ENCODE data around the gene EMB. TPM values are rescaled to one million over a fixed set of nuclear protein-coding genes. Genes with fewer than 3 reads are reported as not detected.
"Not testable (repeated sequence)": the region's sequence is repeated elsewhere in the genome, so short reads cannot be mapped to it uniquely, and the experiment has no call there.

The EMB gene
- total RNA-seq, 1 donor from 2014 or later, result 3.0 TPM

DNA sequence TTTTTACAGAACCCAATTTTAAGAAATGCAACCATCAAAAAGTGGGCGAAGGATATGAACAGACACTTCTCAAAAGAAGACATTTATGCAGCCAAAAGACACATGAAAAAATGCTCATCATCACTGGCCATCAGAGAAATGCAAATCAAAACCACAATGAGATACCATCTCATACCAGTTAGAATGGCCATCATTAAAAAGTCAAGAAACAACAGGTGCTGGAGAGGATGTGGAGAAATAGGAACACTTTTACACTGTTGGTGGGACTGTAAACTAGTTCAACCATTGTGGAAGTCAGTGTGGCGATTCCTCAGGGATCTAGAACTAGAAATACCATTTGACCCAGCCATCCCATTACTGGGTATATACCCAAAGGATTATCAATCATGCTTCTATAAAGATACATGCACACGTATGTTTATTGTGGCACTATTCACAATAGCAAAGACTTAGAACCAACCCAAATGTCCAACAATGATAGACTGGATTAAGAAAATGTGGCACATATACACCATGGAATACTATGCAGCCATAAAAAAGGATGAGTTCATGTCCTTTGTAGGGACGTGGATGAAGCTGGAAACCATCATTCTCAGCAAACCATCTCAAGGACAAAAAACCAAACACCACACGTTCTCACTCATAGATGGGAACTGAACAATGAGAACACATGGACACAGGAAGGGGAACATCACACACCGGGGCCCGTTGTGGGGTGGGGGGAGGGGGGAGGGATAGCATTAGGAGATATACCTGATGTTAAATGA lies 19.7 kb downstream of the EMB start:
- not testable (repeated sequence) for DNase-seq

DNA sequence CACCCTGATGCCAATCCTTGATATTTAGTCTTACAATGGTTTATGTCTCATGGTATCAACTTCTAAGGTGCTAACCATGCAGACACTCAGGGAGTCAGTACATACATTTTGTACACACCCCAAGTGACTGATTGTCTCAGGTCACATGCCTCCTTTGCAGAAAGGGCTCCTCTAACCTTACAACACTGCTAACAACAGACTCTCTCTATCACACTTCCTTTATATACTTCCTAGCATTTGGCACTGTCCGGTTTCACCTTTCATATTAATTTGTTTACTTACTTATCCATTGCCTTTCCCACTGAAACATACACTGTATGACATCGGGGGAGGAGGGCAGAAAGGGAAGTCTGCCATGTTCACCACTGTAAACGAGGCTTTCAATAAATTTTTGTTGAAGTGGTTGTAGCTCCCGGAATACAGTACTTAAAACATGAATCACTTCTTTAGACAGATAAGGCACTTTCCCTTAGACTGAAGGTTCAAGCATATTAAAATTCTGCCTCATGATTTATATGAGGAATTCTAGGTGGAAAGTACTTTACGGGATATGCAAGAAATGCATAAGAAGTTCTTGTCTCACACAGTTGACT lies 20.6 kb downstream of the EMB start:
- no peak for DNase-seq

DNA sequence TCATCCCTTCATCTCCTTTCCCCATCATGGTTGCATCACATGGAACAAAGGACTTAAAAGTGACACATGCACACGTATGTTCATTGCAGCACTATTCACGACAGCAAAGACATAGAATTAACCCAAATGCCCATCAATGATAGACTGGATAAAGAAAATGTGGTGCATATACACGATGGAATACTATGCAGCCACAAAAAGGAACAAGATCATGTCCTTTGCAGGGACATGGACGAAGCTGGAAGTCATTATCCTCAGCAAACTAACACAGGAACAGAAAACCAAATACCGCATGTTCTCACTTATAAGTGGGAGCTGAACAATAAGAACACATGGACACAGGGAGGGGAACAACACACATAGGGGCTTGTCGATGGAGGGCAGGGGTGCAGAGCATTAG lies 21.4 kb downstream of the EMB start:
- DNase-seq, result not testable (repeated sequence)

DNA sequence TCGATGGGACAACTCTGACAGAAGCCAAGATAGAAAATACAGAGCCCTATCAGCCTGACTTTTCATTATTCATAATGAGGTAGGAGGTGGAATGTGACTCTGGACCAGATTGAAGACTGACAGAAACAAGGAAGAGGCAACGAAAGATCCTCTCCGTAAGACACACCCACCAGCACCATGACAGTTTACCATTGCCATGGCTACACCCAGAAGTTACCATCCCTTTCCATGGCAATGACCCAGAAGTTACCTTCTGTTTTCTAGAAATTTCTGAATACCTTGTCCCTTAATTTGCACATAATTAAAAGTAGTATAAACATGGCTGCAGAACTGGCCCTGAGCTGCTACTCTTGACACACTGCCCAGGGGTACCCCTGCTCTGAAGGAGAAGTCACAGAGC lies 24.5 kb downstream of the EMB start:
- DNase-seq, result not testable (repeated sequence)

DNA sequence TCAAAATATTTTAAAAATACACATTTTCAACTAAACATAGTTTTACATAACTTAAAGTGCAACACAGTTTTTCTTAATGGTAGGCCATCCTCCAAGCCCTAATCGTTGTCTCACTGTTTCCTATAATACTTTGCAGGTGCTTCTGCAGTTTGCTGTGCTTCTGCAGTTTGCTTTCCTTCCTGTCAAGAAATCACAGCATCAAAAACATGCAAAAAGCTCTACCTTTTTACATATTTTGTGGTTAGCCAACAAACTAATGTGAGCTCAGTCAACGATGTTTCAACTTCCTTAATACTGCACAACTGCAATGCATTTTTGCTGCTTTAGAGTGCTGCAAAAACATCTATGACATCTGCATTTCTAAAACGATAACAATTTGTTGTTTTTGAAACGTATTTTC lies 25.2 kb downstream of the EMB start:
- DNase-seq, result no peak

DNA sequence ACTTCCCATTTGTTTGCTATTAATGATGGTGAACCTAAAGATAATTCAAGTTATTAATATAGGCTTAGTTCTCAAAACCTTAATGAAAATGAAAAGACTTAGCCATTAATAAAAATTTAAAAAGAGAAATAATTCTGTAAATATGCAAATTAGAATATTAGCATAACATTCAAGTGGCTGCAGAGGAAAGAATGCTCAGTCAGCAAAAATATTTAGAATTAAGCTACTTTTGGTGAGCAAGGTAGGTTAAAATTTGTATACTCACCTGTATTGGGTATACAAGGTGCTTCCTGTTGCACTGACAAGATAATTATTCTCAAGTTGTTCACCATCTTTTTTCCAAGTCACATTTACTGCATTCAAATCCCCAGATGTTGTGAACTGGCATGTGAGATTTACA lies 30.2 kb downstream of the EMB start:
- not testable (repeated sequence) for DNase-seq

DNA sequence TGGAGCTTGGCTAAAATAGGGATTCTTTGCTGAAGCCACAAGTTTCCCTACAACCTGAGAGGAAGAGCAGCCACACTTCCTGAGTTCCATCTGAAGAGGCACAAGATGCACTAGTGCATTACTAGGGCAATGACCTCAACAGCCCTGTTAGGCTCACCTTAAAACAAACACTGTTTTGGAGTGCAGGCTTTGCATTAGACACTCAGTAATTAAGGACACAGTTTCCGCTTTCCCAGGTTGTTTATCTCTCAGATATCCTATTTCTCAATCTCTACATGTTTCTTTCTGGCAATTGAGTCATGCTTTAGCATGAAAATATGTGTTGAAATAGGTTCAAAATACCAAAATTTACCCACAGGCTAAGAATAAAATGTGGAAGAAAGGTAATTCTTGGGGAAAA lies 34.2 kb downstream of the EMB start:
- DNase-seq, result no peak

DNA sequence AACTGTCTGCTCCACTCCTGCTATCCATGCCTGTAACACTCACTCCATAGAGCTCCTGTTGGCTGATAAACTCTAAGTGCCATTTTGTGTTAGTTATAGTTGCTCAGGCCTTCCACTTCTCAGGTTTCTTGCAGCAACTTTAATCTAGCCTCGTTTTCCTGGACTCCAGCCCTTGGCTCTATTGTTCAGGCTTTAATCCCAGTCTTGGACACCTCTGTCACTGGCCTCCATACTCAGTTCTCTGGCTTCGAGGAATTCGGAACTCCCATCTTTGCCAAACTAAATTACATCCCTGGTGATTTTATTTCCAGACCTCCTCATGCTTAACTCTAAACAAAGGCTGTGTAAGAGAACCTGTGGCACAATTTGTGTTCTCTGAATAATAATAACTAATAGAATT lies 39.8 kb downstream of the EMB start:
- no peak for DNase-seq

DNA sequence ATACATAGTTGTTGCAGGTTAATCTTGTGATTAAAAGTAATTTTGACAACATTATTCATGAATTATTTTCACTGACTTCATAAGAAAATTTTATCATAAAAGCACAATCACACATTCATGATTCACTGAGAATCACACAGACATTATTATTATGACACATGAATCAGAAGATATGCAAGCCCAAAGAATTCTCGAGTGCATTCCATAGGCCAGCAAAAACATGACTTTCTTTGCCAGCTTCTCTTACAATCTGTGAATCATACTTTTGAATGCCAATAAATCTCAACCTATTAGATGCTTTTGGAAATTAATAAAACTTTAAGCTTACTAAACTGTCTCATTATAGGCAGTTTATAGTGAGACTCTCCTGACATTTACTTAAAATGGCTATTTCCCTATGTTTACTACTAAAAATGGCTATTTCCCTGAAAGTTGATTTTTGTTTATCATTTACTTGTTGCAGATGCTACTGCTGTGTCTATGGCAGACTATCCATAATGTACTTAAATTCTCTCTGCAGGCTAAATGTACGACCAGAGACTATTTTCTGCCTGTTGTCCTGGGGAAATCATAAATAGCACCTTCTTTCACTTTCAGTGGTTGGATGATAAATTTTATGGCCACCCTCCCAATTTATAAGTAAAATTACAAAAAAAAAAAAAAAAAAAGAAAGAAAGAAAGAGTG lies 47.0 kb downstream of the EMB start:
- not testable (repeated sequence) for DNase-seq

DNA sequence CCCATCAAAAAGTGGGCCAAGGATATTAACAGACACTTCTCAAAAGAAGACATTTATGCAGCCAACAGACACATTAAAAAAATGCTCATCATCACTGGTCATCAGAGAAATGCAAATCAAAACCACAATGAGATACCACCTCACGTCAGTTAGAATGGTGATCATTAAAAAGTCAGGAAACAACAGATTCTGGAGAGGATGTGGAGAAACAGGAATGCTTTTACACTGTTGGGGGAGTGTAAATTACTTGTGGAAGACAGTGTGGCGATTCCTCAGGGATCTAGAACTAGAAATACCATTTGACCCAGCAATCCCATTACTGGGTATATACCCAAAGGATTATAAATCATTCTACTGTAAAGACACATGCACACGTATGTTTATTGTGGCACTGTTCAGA lies 48.8 kb downstream of the EMB start:
- not testable (repeated sequence) for DNase-seq

DNA sequence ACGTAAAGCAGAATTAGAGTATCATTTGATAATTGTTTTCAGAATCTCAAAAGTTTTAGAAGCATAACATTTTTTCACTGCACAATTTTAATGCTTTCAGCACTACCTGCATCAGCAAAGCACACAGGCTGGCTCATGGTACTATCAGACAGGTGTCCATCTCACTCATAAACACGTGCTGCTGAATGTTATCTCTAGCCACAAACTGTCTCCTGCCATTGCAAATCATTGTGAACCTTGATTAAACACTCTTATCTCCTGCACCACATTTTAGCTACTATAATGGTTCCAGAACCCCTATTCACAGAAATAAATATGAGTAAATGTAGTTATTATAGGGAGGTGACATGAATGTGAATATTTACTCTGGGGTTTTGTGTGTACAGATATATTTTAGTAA lies 56.7 kb downstream of the EMB start:
- not testable (repeated sequence) for DNase-seq

DNA sequence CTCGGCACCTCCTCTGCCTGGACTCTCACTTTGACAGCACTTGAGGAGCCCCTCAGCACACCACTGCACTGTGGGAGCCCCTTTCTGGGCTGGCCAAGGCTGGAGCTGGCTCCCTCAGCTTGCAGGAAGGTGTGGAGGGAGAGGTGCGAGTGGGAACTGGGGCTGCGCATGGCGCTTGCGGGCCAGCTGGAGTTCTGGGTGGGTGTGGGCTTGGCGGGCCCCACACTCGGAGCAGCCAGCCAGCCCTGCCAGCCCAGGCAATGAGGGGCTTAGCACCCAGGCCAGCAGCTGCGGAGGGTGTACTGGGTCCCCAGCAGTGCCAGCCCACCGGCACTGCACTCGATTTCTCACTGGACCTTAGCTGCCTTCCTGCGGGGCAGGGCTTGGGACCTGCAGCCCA lies 64.4 kb downstream of the EMB start:
- not testable (repeated sequence) for DNase-seq

DNA sequence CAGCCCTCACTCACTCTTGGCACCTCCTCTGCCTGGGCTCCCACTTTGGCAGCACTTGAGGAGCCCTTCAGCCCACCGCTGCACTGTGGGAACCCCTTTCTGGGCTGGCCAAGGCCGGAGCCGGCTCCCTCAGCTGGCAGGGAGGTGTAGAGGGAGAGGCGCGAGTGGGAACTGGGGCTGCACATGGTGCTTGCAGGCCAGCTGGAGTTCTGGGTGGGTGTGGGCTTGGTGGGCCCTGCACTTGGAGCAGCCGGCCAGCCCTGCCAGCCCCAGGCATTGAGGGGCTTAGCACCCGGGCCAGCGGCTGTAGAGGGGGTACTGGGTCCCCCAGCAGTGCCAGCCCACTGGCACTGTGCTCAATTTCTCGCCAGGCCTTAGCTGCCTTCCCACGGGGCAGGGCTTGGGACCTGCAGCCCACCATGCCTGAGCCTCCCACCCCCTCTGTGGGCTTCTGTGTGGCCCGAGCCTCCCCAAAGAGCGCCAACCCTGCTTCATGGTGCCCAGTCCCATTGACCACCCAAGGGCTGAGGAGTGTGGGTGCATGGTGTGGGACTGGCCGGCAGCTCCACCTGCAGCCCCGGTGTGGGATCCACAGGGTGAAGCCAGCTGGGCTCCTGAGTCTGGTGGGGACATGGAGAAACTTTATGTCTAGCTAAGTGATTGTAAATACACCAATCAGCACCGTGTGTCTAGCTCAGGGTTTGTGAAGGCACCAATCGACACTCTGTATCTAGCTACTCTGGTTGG lies 71.6 kb downstream of the EMB start:
- not testable (repeated sequence) for DNase-seq

DNA sequence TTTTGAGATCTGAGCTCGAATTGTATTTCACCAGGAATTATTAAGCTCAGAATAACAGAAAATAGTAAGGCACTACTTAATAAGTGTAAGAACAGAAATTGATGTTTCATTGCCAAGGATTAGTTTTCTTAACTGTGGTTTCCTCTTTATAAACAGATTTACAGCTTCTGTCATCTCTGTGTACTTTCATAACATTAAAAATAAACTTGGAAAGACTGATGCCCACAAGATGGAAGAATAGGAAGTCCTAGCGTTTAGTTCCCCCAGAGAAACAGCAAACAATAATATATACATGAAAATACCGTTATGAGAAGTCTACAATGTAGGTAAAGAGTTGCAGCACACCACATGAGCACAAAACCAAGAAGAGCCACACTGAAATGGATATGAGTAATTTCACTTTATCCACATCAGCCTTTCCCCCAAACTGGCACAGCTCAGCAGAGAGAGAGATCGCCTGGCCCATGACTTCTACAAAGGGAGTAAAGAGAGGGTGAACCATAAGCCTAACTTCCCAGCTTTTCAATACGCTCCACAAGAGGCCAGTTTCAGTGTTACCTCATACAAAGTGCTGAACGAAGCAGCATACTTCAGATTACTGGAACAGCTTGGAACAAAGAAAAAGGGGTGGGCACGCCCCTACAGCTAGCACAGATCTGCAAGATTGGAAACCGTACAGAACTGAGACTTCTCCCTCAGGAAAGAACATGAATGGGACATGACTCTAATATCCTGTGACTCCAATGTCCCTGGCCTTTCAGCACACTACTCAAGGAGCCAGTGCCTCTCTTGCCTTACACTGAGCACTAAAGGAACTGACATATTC lies 75.4 kb downstream of the EMB start:
- DNase-seq, result no peak

DNA sequence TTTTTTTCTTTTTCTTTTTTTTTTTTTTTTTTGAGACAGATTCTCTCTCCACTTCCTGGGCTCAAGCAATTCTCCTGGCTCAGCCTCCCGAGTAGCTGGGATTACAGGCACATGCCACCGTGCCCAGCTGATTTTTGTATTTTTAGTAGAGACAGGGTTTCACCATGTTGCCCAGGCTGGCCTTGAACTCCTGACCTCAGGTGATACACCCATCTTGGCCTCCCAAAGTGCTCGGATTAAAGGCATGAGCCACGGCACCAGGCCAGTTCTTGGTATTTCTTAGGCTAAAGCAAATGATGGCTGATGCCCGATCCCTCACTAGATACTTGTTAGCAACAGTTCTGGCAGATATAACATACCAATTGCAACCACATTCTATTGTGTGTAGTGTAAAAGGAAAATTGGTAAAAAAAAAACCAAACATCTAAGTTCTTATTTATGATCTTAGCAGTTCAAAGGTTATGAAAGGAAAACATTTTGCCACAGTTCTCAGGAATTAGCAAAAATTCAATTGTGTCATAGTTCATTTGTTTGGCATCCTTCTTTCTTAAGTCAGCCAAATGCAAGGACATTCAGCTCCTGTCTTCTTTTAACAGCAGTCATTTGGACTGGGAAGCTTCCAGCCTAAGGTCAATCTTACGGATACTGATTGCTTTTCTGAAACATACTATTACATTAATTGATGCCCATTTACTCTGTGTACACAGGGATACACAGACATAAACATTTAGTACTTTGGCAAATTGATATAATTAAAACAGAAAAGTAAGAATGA lies 76.4 kb downstream of the EMB start:
- DNase-seq, result not testable (repeated sequence)

DNA sequence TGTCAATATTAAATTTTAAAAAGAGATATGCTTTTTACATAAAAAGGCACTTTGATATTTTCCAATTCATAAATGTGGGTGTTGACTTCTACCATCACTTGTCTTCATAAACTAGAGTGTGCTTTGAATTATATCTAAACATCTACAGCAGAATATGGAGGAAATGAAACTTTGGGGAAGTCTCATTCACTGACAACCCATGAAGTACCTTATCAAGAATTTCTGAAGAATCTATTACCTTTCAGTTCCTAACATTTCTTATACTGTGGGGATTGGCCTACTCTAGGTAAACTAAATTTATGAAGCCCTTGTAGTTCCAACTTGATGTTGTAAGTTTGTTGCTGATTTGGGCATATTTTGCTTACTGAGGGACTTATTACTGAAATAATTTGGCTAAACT lies 81.9 kb downstream of the EMB start:
- DNase-seq, result no peak

DNA sequence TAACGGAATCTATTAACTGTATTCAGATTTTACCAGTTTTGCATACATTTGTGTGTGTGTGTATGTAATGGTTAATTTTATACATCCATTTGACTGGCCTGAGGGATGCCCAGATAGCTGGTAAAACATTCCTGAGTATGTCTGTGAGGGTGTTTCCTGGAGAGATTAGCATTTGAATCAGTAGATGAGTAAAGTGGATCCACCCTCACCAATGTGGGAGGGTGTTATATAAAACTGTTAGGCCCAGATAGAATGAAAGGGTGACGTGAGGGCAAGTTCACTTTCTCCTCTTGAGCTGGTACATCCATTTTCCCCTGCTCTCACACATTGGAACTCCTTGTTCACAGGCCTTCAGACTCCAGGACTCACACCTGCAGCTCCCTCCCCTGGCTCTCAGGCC lies 88.7 kb downstream of the EMB start:
- DNase-seq, result no peak
